HFF-Myc (cell line): ENCODE data around the gene IL1A.

ENCODE experiments used
- DNase-seq: peaks from one replicate; pipeline ENCODE4 v3.0.0-alpha.2; 2011; ENCODE audit warnings: low read depth; ENCODE audit errors: extremely low read depth
- H3K4me3 ChIP-seq: replicated peaks from 2 replicates; pipeline ENCODE4 v1.5.1; 2011; ENCODE audit warnings: low read depth, mild to moderate bottlenecking, control low read depth, low read length
- CTCF ChIP-seq: IDR thresholded peaks from 2 replicates; pipeline ENCODE4 v1.5.1; 2012; ENCODE audit warnings: mild to moderate bottlenecking, low read depth, low read length, control low read depth; ENCODE audit errors: missing control alignments

IL1A gene

GRCh38 chr2:112818094-112818902, 34.0 kb upstream of the IL1A start:
- H3K4me3 ChIP-seq = no peak overlapping the region
- TF ChIP-seq CTCF = no peak
- no peak for DNase-seq

- no peak for TF ChIP-seq CTCF
- no peak for DNase-seq
- no peak overlapping the region for H3K4me3 ChIP-seq
Measured at GRCh38 chr2:112817082-112817689, 32.9 kb upstream of the IL1A start.

GRCh38 chr2:112814278-112814677, 30.0 kb upstream of the IL1A start:
- no peak overlapping the region for H3K4me3 ChIP-seq
- TF ChIP-seq CTCF = peak; percentile 10
- peak; percentile 33 for DNase-seq

GRCh38 chr2:112813280-112813966, 29.1 kb upstream of the IL1A start:
- H3K4me3 ChIP-seq = no peak overlapping the region
- no peak for TF ChIP-seq CTCF
- no peak for DNase-seq

GRCh38 chr2:112812318-112813267, 28.3 kb upstream of the IL1A start:
- no peak for TF ChIP-seq CTCF
- H3K4me3 ChIP-seq = no peak overlapping the region
- DNase-seq = peak; percentile 89

- no peak for TF ChIP-seq CTCF
- DNase-seq = peak; percentile 92
Measured at GRCh38 chr2:112811841-112812306, 27.6 kb upstream of the IL1A start.

More at GRCh38 chr2:112811841-112812306, 27.6 kb upstream of the IL1A start:
- H3K4me3 ChIP-seq = no peak overlapping the region
